ENCODE measurements around the gene RXRA. TPM values are rescaled to one million over a fixed set of nuclear protein-coding genes. Genes with fewer than 3 reads are reported as not detected.

RXRA gene
- total and polyA plus RNA-seq, 12 donors, result 5.5 to 114 (median 71.3) TPM

DNA sequence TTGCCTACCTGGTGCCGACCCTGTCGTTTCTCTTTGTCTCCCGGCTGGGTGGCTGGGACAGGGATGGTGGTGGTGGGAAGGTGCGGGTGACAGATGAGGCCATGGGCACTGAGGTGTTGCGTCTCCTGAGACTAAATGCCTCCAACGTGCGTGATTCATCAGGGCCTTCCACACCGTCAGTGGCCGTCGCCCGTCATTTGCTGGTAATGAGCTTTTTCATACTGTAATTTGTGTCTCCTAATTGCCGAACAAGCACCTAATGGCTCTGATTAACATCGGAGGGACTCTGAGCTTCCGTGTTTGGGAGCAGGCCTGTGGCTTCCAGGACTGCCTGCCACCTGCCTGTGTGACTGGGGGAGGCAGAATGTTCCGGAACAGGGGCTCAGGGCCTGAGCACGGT lies 35.2 kb downstream of the RXRA start:
- no peak overlapping the region for H3K4me3 ChIP-seq
- TF ChIP-seq, protein P1, sequence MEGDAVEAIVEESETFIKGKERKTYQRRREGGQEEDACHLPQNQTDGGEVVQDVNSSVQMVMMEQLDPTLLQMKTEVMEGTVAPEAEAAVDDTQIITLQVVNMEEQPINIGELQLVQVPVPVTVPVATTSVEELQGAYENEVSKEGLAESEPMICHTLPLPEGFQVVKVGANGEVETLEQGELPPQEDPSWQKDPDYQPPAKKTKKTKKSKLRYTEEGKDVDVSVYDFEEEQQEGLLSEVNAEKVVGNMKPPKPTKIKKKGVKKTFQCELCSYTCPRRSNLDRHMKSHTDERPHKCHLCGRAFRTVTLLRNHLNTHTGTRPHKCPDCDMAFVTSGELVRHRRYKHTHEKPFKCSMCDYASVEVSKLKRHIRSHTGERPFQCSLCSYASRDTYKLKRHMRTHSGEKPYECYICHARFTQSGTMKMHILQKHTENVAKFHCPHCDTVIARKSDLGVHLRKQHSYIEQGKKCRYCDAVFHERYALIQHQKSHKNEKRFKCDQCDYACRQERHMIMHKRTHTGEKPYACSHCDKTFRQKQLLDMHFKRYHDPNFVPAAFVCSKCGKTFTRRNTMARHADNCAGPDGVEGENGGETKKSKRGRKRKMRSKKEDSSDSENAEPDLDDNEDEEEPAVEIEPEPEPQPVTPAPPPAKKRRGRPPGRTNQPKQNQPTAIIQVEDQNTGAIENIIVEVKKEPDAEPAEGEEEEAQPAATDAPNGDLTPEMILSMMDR (IDR thresholded peaks at IDR 0.05), result no peak
- TF ChIP-seq POLR2A (IDR thresholded peaks at IDR 0.05), result no peak
- H3K36me3 ChIP-seq (replicated peaks in 1 of 2), result no peaks in the 10 kb centered on the region
- peak overlapping the region in 4 of 5 donors; percentile 11 to 85 (median 44) for H3K27ac ChIP-seq
- H3K4me1 ChIP-seq (replicated peaks in 1 of 2), result peaks cover 49 to 79% of the 10 kb centered on the region in 2 donors
- no peaks in the 10 kb centered on the region for H3K9me3 ChIP-seq (replicated peaks in 1 of 3)
- 81 to 85% (median 81%) methylated on average over 9 to 16 of the region's 16 CpGs for WGBS, 4 donors
- H3K27me3 ChIP-seq, result no peaks in the 10 kb centered on the region
- intact Hi-C loops (cut with DNase I), result no loop called here
- DNase-seq, result no peak

- 92 to 98% (median 94%) methylated on average over 5 to 15 of the region's 15 CpGs for WGBS, 4 donors
- Histone ChIP-seq H3K27ac (peak overlapping the region in 4 of 5 donors; percentile 11 to 85 (median 44)), H3K4me1 (replicated peaks in 1 of 2) (peaks cover 54 to 79% of the 10 kb centered on the region in 2 donors), H3K4me3 (no peak overlapping the region), H3K9me3 (replicated peaks in 1 of 3) (no peaks in the 10 kb centered on the region), H3K27me3 (no peaks in the 10 kb centered on the region), H3K36me3 (replicated peaks in 1 of 2) (no peaks in the 10 kb centered on the region)
- intact Hi-C loops (cut with DNase I), result no loop called here
- no peak for DNase-seq
- TF ChIP-seq, protein P1 (IDR thresholded peaks at IDR 0.05), result no peak
- no peak for TF ChIP-seq POLR2A (IDR thresholded peaks at IDR 0.05)
Observed at GRCh38 chr9:134361843-134362414, 35.7 kb downstream of the RXRA start.

GRCh38 chr9:134363450-134363849 lies 37.2 kb downstream of the RXRA start:
- intact Hi-C loops (cut with DNase I), result no loop called here
- H3K4me3 ChIP-seq, result no peak overlapping the region
- H3K27me3 ChIP-seq, result no peaks in the 10 kb centered on the region
- 83 to 100% (median 91%) methylated on average over 1 to 16 of the region's 16 CpGs for WGBS, 4 donors
- H3K36me3 ChIP-seq (replicated peaks in 1 of 2), result no peaks in the 10 kb centered on the region
- no peaks in the 10 kb centered on the region for H3K9me3 ChIP-seq (replicated peaks in 1 of 3)
- no peak for DNase-seq
- H3K4me1 ChIP-seq (replicated peaks in 1 of 2), result peaks cover 61 to 79% of the 10 kb centered on the region in 2 donors
- peak overlapping the region in 1 of 5 donors; percentile 8 for H3K27ac ChIP-seq
- no peak for TF ChIP-seq POLR2A (IDR thresholded peaks at IDR 0.05)
- TF ChIP-seq, protein P1 (IDR thresholded peaks at IDR 0.05), result no peak

- Histone ChIP-seq H3K4me3 (no peak overlapping the region), H3K36me3 (replicated peaks in 1 of 2) (no peaks in the 10 kb centered on the region), H3K27me3 (no peaks in the 10 kb centered on the region), H3K27ac (peak overlapping the region in 3 of 5 donors; percentile 91 to 96 (median 95)), H3K4me1 (replicated peaks in 1 of 2) (peaks cover 54 to 71% of the 10 kb centered on the region in 2 donors), H3K9me3 (replicated peaks in 1 of 3) (no peaks in the 10 kb centered on the region)
- 83 to 91% (median 88%) methylated on average over 4 to 13 of the region's 13 CpGs for WGBS, 4 donors
- TF ChIP-seq, protein P1 (IDR thresholded peaks at IDR 0.05), result no peak
- TF ChIP-seq POLR2A (IDR thresholded peaks at IDR 0.05), result no peak
- intact Hi-C loops (cut with DNase I), result no loop called here
- no peak for DNase-seq
Observed at GRCh38 chr9:134364391-134365114, 38.3 kb downstream of the RXRA start.

Measured in adrenal gland (tissue), 12 donors.